PC-9 (cell line): ENCODE measurements around the gene FRZB. TPM values are rescaled to one million over a fixed set of nuclear protein-coding genes. Genes with fewer than 3 reads are reported as not detected.

Experiments
- BruUV-seq: library from RNA; stranded (reverse); fragments of 400-500 nt; replicated peaks from 2 replicates; lab custom pipeline; 2021; lab: Mats Ljungman, UMichigan
- CTCF ChIA-PET: fragments of 300-600 bp; sonication (Branson Sonifier 250); formaldehyde crosslinking; loops from one replicate; lab custom pipeline; 2022; ENCODE audit warnings: antibody characterized with exemption; lab: Charles Lee
- POLR2A ChIA-PET: fragments of 300-600 bp; sonication (Branson Sonifier 250); formaldehyde crosslinking; loops from one replicate; lab custom pipeline; 2022; ENCODE audit warnings: antibody characterized with exemption; ENCODE audit not compliant: unreplicated experiment; lab: Charles Lee
- DNase-seq, 2 experiments: peaks; one replicate each; pipeline versions ENCODE4 v3.0.0 to v3.0.0-alpha.2; 2015 to 2022; ENCODE audit warnings: mixed read lengths in 1 of 2
- H2AFZ ChIP-seq: fragments of 200-600 bp; sonication (generic); 2 replicates; pipeline ENCODE4 v1.8.1; 2017; ENCODE audit warnings: antibody characterized with exemption
- H3F3A ChIP-seq: fragments of 200-600 bp; sonication (generic); 2 replicates; pipeline ENCODE4 v1.8.1; 2017; ENCODE audit warnings: antibody characterized with exemption, mild to moderate bottlenecking, low read depth; ENCODE audit not compliant: insufficient read depth
- H3K27ac ChIP-seq: fragments of 200-600 bp; sonication (generic); 2 replicates; pipeline ENCODE4 v1.6.1; 2016; ENCODE audit warnings: mixed run types
- H3K27me3 ChIP-seq: fragments of 200-600 bp; sonication (generic); 2 replicates; pipeline ENCODE4 v1.6.1; 2016; ENCODE audit warnings: low read depth, mixed run types; ENCODE audit not compliant: insufficient read depth
- H3K36me3 ChIP-seq: fragments of 200-600 bp; sonication (generic); 2 replicates; pipeline ENCODE4 v1.6.1; 2016; ENCODE audit warnings: low read depth, mixed run types
- H3K4me1 ChIP-seq: fragments of 200-600 bp; sonication (generic); replicated peaks from 2 replicates; pipeline ENCODE4 v1.6.1; 2016; ENCODE audit warnings: mixed run types; ENCODE audit not compliant: insufficient read depth
- H3K4me2 ChIP-seq: fragments of 200-600 bp; sonication (generic); 2 replicates; pipeline ENCODE4 v1.6.1; 2017; ENCODE audit warnings: mixed run types
- H3K4me3 ChIP-seq: fragments of 200-600 bp; sonication (generic); 2 replicates; pipeline ENCODE4 v1.6.1; 2016; ENCODE audit warnings: mixed run types
- H3K79me2 ChIP-seq: fragments of 200-600 bp; sonication (generic); 2 replicates; pipeline ENCODE4 v1.6.1; 2017; ENCODE audit warnings: low read depth, mixed run types
- H3K9me2 ChIP-seq: fragments of 200-600 bp; sonication (generic); 2 replicates; pipeline ENCODE4 v1.8.1; 2017; ENCODE audit warnings: mild to moderate bottlenecking; ENCODE audit not compliant: insufficient read depth
- H3K9me3 ChIP-seq: fragments of 200-600 bp; sonication (generic); 2 replicates; pipeline ENCODE4 v1.8.1; 2016; ENCODE audit warnings: low read depth; ENCODE audit not compliant: insufficient read depth
- H4K20me1 ChIP-seq: fragments of 200-600 bp; sonication (generic); 2 replicates; pipeline ENCODE4 v1.8.1; 2017; ENCODE audit not compliant: insufficient read depth
- CTCF ChIP-seq: fragments of 200-600 bp; sonication (generic); conservative IDR thresholded peaks from 2 replicates; pipeline ENCODE4 v1.6.1; 2017; ENCODE audit warnings: mixed run types, antibody characterized with exemption, mild to moderate bottlenecking, moderate library complexity
- EZH2 ChIP-seq: fragments of 200-600 bp; sonication (generic); IDR thresholded peaks from 2 replicates; pipeline ENCODE4 v1.8.0; 2017; ENCODE audit warnings: antibody characterized with exemption, low read depth
- intact Hi-C: fragments of 100-400 bp; cut with micrococcal nuclease; formaldehyde crosslinking; loops from one replicate; pipeline ENCODE4 v1.10.0; 2022; ENCODE audit not compliant: unreplicated experiment
- total RNA-seq: library from RNA; stranded (reverse); gene quantifications from 2 replicates; pipeline ENCODE4 v1.2.3, GENCODE V29; 2021

Gene FRZB
- total RNA-seq, 1 experiment from 2014 or later = 0.15 TPM

DNA sequence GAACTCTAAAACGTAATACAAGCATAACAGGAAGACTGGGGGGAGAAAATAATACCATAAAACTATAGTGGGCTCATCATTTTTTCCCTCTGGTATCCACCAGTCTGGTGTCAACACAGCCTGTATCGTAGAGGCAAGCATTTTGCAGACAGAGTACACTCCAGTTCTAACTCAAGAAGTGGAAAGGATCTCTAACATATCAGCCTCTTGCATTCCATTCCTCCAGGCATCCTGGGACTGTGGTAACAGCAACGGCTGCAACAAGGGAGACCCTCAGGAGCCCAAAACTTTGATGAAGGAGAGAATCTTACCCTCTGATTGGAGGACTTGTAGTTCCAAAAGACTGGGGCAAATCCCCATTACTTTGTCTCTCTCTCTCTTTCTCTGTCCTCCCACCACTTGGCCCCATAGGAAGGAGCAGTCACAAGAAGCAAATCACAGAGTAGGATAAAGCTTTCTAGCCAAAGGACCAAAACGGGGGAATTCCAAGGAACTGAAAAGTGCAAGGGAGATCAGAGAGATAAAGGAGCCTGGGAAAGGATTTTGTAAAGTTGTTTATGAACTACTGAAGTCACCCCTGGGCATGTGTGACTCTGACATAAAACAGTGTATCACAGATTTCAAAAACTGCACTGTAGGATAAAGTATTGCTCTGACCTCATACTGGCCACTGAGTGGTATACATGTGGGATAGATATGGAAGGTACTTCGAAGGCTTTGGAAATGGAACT lies 11.9 kb downstream of the FRZB start:
- no TSS peak for BruUV-seq
- H3K4me3 ChIP-seq = no peak overlapping the region
- ChIA-PET POLR2A (no interaction called here), CTCF (no interaction called here)
- intact Hi-C loops = no loop called here
- H3K27ac ChIP-seq = no peak overlapping the region
- no peaks in the 10 kb centered on the region for H3K79me2 ChIP-seq
- no peaks in the 10 kb centered on the region for H4K20me1 ChIP-seq
- no peaks in the 10 kb centered on the region for H3K9me2 ChIP-seq
- DNase-seq = peak in 1 of 2 experiments; percentile 1
- no peak for TF ChIP-seq CTCF
- no peak for TF ChIP-seq EZH2
- H2AFZ ChIP-seq = peak overlapping the region; percentile 11; the same call in 1 of the 2 replicates
- H3K4me2 ChIP-seq = no peak overlapping the region
- no peaks in the 10 kb centered on the region for H3F3A ChIP-seq
- H3K4me1 ChIP-seq = no peaks in the 10 kb centered on the region
- H3K36me3 ChIP-seq = no peaks in the 10 kb centered on the region
- no peaks in the 10 kb centered on the region for H3K9me3 ChIP-seq
- H3K27me3 ChIP-seq = no peaks in the 10 kb centered on the region

DNA sequence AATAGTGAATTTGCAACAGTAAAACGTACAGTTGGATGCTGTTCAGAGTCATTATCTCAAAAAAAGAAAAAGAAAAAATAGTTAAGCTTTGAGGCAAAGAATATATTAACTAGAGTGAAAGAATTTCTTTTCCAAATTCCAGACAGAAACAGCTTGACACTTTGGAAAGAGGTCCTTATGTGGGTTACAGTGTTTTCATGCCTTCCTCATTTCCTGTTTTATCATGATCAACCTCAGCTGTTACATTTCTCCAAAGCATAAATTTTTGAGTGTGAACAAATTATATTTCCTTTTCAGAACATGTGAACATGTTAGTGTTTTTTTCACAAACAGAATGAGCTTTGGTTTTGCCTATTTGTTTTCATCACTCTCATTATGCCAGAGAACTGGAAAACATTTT lies 13.6 kb downstream of the FRZB start:
- no peak overlapping the region for H3K27ac ChIP-seq
- intact Hi-C loops = no loop called here
- no peaks in the 10 kb centered on the region for H3K9me2 ChIP-seq
- H2AFZ ChIP-seq = no peak overlapping the region
- H3K4me3 ChIP-seq = no peak overlapping the region
- ChIA-PET POLR2A (interaction anchor here (0.7 kb wide), 1 partner anchor 98 kb away, joined by 4 read pairs; no protein-coding TSS in a partner anchor), CTCF (interaction anchor here (0.5 kb wide), 1 partner anchor 1169 kb away, joined by 9 read pairs; no protein-coding TSS in a partner anchor)
- TF ChIP-seq EZH2 (no peak), CTCF (no peak)
- no peaks in the 10 kb centered on the region for H3K27me3 ChIP-seq
- H3K79me2 ChIP-seq = no peaks in the 10 kb centered on the region
- H3K36me3 ChIP-seq = no peaks in the 10 kb centered on the region
- no peaks in the 10 kb centered on the region for H3F3A ChIP-seq
- H3K4me2 ChIP-seq = no peak overlapping the region
- DNase-seq = no peak
- no peaks in the 10 kb centered on the region for H3K9me3 ChIP-seq
- H3K4me1 ChIP-seq = no peaks in the 10 kb centered on the region
- H4K20me1 ChIP-seq = no peaks in the 10 kb centered on the region
- no TSS peak for BruUV-seq

- H3K36me3 ChIP-seq = no peaks in the 10 kb centered on the region
- no peaks in the 10 kb centered on the region for H3K27me3 ChIP-seq
- intact Hi-C loops = no loop called here
- BruUV-seq = no TSS peak
- H3K79me2 ChIP-seq = no peaks in the 10 kb centered on the region
- no peak overlapping the region for H3K4me2 ChIP-seq
- H3F3A ChIP-seq = no peaks in the 10 kb centered on the region
- ChIA-PET POLR2A (interaction anchor here (0.7 kb wide), 1 partner anchor 1390 kb away, joined by 8 read pairs; no protein-coding TSS in a partner anchor), CTCF (interaction anchor here (0.5 kb wide), 1 partner anchor 1169 kb away, joined by 9 read pairs; no protein-coding TSS in a partner anchor)
- H3K9me3 ChIP-seq = no peaks in the 10 kb centered on the region
- no peak overlapping the region for H3K4me3 ChIP-seq
- no peak for TF ChIP-seq CTCF
- no peaks in the 10 kb centered on the region for H3K9me2 ChIP-seq
- no peak overlapping the region for H2AFZ ChIP-seq
- peak in 1 of 2 experiments; percentile 34 for DNase-seq
- no peaks in the 10 kb centered on the region for H4K20me1 ChIP-seq
- H3K4me1 ChIP-seq = no peaks in the 10 kb centered on the region
- H3K27ac ChIP-seq = no peak overlapping the region
These were observed 14.3 kb downstream of the FRZB start for GRCh38 chr2:182852090-182852489.
